HFF-Myc (cell line): ENCODE data around the gene RAD54L.
"Not testable (repeated sequence)": the region's sequence is repeated elsewhere in the genome, so short reads cannot be mapped to it uniquely, and the experiment has no call there.

Experiments used
- DNase-seq: peaks from one replicate; pipeline ENCODE4 v3.0.0-alpha.2; 2011; ENCODE audit warnings: low read depth; ENCODE audit errors: extremely low read depth
- H3K4me3 ChIP-seq: replicated peaks from 2 replicates; pipeline ENCODE4 v1.5.1; 2011; ENCODE audit warnings: low read depth, mild to moderate bottlenecking, control low read depth, low read length
- CTCF ChIP-seq: IDR thresholded peaks from 2 replicates; pipeline ENCODE4 v1.5.1; 2012; ENCODE audit warnings: mild to moderate bottlenecking, low read depth, low read length, control low read depth; ENCODE audit errors: missing control alignments

RAD54L gene

GRCh38 chr1:46306159-46306530 is 58.6 kb downstream of the RAD54L start:
- TF ChIP-seq CTCF, result no peak
- DNase-seq, result no peak
- H3K4me3 ChIP-seq, result peak overlapping the region; percentile 99

GRCh38 chr1:46309401-46310159 is 62.0 kb downstream of the RAD54L start:
- no peak for DNase-seq
- no peak for TF ChIP-seq CTCF
- H3K4me3 ChIP-seq, result no peak overlapping the region

GRCh38 chr1:46310321-46310720 is 62.8 kb downstream of the RAD54L start:
- DNase-seq, result no peak
- H3K4me3 ChIP-seq, result no peak overlapping the region
- TF ChIP-seq CTCF, result no peak

GRCh38 chr1:46315669-46316403 is 68.3 kb downstream of the RAD54L start:
- no peak for DNase-seq
- no peak for TF ChIP-seq CTCF

GRCh38 chr1:46317323-46317722 is 69.8 kb downstream of the RAD54L start:
- DNase-seq, result no peak
- no peak for TF ChIP-seq CTCF
- H3K4me3 ChIP-seq, result no peak overlapping the region

More at GRCh38 chr1:46315669-46316403, 68.3 kb downstream of the RAD54L start:
- H3K4me3 ChIP-seq, result no peak overlapping the region

GRCh38 chr1:46319301-46319700 is 71.7 kb downstream of the RAD54L start:
- not testable (repeated sequence) for DNase-seq, H3K4me3 ChIP-seq

- not testable (repeated sequence) for H3K4me3 ChIP-seq, DNase-seq
Measured at GRCh38 chr1:46319960-46320914, 72.7 kb downstream of the RAD54L start.

GRCh38 chr1:46322191-46322590 is 74.6 kb downstream of the RAD54L start:
- not testable (repeated sequence) for DNase-seq, H3K4me3 ChIP-seq

- not testable (repeated sequence) for DNase-seq, H3K4me3 ChIP-seq
Measured at GRCh38 chr1:46325285-46326076, 77.9 kb downstream of the RAD54L start.
